HFF-Myc (cell line): ENCODE measurements around the gene SCAMP4.

Source experiments
- DNase-seq: peaks from one replicate; pipeline ENCODE4 v3.0.0-alpha.2; 2011; ENCODE audit warnings: low read depth; ENCODE audit errors: extremely low read depth
- H3K4me3 ChIP-seq: replicated peaks from 2 replicates; pipeline ENCODE4 v1.5.1; 2011; ENCODE audit warnings: low read depth, mild to moderate bottlenecking, control low read depth, low read length
- CTCF ChIP-seq: IDR thresholded peaks from 2 replicates; pipeline ENCODE4 v1.5.1; 2012; ENCODE audit warnings: mild to moderate bottlenecking, low read depth, low read length, control low read depth; ENCODE audit errors: missing control alignments

SCAMP4 gene

GRCh38 chr19:1943661-1944087 is 38.5 kb downstream of the SCAMP4 start:
- peak overlapping the region; percentile 60 for H3K4me3 ChIP-seq
- TF ChIP-seq CTCF, result no peak
- DNase-seq, result no peak

DNA sequence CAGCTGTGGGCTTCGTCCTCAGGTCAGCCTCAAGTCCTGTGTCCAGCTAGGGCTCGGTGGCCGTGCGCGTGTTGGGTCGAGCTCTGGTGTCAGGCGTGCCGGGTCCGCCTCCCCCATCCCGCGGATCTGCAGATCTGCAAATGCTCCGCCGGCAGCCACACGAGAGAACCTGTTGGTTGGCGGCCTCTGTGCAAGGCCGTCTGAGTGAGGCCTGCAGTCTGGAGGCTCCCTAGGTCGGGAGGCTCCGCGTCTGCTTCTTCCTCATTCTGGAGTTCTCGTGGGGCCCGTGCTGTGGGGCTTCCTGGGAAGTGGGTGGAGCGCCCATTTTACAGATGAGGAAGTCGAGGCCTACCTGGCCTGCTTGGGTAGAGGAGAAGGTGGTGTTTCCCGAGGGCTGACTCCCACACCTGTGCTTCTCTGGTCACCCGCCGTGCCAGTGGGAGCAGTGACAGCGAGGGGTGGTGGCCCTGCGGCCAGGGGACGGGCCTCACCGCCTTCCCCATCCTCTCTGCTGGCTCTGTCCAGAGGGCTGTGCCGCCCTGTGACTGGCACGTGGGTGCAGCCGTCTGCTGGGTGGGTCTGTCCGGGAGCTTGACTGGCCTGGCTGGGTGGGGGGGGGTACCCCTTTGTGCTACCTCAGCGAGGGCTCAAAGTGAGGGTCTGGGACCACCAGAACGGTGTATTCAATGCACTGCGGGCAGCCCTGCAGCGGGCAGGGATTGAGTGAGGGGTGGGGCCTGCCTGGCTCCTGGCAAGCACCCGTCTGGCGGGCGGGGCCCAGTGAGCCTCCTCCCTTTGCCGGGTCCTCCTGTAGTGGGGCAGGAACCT is 39.1 kb downstream of the SCAMP4 start:
- H3K4me3 ChIP-seq, result no peak overlapping the region
- no peak for DNase-seq
- TF ChIP-seq CTCF, result no peak

DNA sequence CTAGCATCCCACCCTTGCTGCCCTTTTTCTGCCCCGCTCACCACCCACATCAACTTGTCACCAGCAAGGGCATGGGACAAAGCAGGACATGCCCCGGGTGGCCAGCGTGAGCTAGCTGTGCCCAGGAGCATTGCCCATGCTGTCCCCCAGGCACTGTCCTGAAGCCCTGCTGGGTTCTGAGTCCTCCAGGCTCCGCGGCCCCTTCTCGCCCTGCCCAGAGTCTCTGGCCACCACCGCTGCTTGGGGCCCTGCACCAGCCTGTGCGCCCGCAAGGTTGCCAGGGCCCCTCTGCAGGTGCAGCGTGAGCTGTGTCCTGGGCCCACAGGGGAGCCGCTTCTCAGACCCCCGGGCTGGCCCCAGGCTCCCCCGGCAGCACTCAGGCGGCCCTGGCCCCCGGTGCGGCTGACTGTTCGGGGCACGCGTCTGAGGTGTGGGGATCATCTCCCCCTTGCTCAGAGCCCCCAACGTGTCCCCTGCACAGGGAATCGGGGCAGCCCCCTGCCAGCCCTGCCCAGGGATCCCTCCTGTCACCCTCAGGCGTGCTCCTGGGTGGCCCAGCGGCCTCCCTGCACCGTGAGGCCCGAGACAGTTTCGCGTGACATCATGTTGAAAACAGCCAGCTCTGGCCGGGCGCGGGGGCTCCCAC is 39.8 kb downstream of the SCAMP4 start:
- TF ChIP-seq CTCF, result no peak
- no peak overlapping the region for H3K4me3 ChIP-seq
- DNase-seq, result no peak

- TF ChIP-seq CTCF, result peak; percentile 55
- no peak for DNase-seq
Measured at GRCh38 chr19:1945899-1946298, 40.7 kb downstream of the SCAMP4 start.

DNA sequence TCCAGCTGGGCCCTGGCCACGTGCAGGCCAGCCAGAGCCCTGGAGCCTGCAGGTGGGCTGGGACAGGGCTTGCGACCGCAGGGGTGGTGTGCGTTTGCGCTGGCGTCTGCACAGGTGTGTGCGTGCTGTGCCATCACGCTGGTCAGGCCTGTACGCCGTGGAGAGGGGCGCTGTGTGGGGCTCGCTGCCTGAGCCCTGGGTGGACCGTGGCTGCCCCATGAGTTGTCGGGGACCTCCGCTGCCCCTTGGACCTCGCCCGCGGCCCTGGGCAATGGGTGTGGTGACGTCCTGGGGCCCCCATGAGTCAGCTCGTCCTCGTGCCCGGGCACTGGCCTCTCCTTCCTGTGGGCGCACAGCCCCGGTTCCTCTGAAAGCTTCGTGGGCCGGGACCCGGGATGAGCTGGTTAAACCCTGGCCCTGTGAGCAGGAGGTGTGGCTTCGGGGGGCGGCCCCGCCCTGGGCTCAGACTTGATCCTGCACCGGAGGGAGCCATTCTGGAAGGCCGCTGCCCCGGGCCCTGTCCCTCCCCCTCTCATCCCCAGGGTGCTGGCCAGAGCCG is 42.5 kb downstream of the SCAMP4 start:
- TF ChIP-seq CTCF, result no peak

More at GRCh38 chr19:1945899-1946298, 40.7 kb downstream of the SCAMP4 start:
- H3K4me3 ChIP-seq, result no peak overlapping the region

DNA sequence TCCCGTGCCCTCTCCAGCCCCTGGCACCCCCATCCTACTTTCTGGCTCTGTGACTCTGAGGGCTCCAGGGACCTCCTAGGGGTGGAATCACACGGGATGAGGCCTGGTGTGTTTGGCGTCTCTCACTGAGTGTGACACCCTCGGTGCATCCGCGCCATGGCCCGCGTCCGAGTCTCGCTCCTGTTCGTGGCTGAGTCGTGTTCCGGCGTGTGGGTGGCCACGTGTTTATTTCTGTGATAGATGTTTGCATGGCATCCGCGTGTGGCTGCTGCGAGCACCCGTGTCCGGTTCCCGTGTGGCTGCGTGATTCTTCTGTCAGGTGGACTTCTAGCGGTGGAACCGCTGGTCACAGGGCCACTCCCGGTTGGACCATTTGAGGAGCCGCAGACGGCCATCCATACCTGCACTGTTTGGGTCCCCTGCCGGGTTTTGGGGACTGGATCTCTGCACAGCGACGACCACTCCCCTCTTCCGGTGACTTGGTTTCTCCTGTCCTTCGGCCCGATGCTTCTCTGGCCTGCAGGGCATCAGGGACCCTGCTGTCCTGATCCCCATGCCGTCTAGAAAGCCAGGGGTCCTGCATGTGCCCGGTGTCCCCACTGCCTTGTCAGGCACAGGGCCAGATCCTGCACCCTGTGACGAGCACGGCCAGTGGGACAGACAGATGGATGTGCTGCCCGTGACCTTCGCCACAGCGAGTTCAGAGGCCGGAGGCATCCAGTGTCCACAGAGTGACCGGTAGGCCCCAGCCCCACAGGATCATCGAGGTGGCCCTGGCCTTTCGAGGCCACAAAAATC is 44.3 kb downstream of the SCAMP4 start:
- no peak for TF ChIP-seq CTCF
- DNase-seq, result no peak
- no peak overlapping the region for H3K4me3 ChIP-seq

More for the DNA sequence above, 42.5 kb downstream of the SCAMP4 start:
- no peak for DNase-seq
- no peak overlapping the region for H3K4me3 ChIP-seq
